Fibroblast of the aortic adventitia (primary cell): Measurements from ENCODE around the gene KIF16B. TPM values are rescaled to one million over a fixed set of nuclear protein-coding genes. Genes with fewer than 3 reads are reported as not detected.
"Not testable (repeated sequence)": the region's sequence is repeated elsewhere in the genome, so short reads cannot be mapped to it uniquely, and the experiment has no call there.

Experiments
- DNase-seq: peaks from one replicate; pipeline ENCODE4 v3.0.0-alpha.2; 2010; ENCODE audit warnings: low read depth
- H3K4me3 ChIP-seq: 2 replicates; pipeline ENCODE4 v1.5.1; 2011; ENCODE audit warnings: low read depth, mild to moderate bottlenecking, control low read depth, low read length, moderate library complexity
- total RNA-seq: library from RNA; depleted of rRNA; stranded (reverse); fragments of >200 nt; gene quantifications from 2 replicates; pipeline ENCODE4 v1.2.3, GENCODE V29; 2012; ENCODE audit warnings: low replicate concordance
- TF ChIP-seq, protein P1 (sequence below): IDR thresholded peaks from 2 replicates; pipeline ENCODE4 v1.5.1; 2011; ENCODE audit warnings: mild to moderate bottlenecking, low read length, control low read depth, inconsistent platforms; ENCODE audit not compliant: insufficient read depth

Gene KIF16B
- total RNA-seq, 1 donor = 14.5 TPM

DNA sequence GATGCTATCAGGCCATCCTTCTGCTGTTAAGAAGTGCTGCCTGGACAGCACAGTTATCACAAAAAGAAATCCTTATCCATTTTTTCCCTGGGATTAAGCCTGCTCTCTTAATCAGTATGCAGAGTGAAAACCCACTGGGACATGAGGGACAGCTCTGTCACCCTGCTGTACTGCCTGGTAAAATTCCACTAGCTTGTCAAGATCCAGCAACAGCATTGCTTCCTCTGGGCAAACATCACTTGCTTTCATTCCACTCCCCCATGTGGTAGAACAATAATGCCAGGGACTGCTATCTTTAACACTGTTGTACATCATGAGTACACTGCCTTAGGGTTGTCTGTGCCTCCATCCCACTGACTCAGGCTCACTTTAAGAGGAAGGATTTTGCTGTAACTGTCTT is 331.3 kb downstream of the KIF16B start:
- H3K4me3 ChIP-seq = no peak overlapping the region
- no peak for DNase-seq
- TF ChIP-seq, protein P1, sequence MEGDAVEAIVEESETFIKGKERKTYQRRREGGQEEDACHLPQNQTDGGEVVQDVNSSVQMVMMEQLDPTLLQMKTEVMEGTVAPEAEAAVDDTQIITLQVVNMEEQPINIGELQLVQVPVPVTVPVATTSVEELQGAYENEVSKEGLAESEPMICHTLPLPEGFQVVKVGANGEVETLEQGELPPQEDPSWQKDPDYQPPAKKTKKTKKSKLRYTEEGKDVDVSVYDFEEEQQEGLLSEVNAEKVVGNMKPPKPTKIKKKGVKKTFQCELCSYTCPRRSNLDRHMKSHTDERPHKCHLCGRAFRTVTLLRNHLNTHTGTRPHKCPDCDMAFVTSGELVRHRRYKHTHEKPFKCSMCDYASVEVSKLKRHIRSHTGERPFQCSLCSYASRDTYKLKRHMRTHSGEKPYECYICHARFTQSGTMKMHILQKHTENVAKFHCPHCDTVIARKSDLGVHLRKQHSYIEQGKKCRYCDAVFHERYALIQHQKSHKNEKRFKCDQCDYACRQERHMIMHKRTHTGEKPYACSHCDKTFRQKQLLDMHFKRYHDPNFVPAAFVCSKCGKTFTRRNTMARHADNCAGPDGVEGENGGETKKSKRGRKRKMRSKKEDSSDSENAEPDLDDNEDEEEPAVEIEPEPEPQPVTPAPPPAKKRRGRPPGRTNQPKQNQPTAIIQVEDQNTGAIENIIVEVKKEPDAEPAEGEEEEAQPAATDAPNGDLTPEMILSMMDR = no peak

DNA sequence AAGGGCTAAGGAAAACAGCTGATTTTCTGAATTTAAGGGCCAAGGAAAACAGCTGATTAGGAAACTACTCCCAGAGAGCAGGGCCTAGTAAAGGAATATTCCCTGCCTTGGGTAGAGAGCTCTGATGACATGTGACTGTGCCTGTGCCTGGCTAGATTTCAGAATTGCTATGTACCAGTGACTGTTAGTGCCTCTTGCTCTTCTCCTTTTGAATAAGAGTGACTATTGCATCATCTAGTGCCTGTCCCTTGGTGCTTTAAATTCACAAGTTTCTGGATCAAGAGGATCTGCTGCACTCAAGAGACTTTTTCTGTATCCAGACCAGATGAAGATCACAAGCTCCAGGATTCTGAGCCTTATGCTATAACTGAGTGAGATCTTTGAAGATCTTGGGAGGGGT is 332.9 kb downstream of the KIF16B start:
- DNase-seq = no peak
- TF ChIP-seq, protein P1 = no peak
- H3K4me3 ChIP-seq = no peak overlapping the region

DNA sequence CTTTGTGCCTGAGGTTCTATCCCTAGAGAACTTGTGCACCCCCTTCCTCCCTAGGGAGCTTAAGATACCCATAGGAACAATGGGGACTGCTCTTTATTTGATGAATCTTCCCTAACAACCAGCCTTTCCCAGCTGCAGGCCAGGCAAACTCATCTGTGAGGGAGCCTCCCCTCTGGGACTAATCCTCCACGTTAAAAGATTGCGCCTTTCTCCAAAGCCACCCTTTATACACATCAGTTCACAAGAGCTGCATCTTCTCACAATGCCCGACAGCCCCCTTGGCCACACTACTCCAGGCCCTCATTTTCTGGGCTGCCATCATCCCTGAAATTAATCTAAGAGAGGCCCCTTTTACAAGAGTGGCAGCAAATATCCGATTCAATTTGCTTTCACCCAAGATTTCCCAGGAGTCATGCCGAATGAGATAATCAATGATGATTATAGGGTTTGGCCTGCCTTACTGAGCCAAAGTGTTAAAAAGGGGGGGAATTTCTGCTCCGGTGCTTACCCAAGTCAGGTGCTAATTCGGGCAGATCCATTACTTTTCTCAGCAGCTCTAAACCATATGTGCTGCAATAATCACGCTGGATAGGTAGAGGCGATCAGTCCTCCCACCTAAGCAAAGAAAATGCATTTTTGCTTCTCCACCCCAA is 336.5 kb downstream of the KIF16B start:
- TF ChIP-seq, protein P1 = no peak
- no peak overlapping the region for H3K4me3 ChIP-seq
- no peak for DNase-seq

DNA sequence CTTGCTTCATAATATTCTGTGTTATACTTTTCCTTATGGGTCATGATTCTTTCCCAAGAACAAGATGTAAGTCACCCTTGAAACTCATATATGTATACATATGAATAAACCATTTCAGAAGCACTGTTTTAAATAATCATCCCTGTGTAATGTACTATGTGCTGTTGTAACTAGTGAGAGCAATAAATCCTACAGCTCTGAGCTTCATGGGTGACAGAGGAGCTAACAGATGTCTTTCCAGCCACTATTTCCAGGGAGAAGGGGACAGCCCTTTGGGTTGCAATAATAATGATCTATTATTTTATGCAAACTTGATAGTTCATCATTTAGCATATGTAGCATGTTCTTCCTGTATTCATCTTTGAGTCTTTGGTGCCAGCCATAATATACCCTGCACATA is 342.8 kb downstream of the KIF16B start:
- no peak overlapping the region for H3K4me3 ChIP-seq
- DNase-seq = no peak
- TF ChIP-seq, protein P1 = no peak

DNA sequence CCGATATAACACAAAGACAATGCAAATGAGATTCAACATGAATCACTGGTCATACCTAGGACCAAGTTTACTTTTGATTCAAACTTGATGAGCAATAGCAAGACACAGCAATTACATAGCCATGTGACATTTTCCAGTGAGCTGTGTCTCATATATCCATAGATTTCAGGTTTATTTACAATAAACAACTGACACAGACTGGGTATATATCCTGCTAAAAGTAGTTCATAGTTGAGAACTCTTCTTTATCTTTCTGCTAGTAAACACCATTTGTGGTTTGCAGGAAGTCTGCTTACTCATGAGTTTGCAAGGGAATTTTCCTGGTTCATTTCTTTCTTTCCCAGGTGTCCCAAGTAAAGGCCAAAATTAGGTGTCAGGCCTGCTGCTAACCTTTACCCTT is 343.4 kb downstream of the KIF16B start:
- no peak overlapping the region for H3K4me3 ChIP-seq
- no peak for DNase-seq
- TF ChIP-seq, protein P1 = no peak

DNA sequence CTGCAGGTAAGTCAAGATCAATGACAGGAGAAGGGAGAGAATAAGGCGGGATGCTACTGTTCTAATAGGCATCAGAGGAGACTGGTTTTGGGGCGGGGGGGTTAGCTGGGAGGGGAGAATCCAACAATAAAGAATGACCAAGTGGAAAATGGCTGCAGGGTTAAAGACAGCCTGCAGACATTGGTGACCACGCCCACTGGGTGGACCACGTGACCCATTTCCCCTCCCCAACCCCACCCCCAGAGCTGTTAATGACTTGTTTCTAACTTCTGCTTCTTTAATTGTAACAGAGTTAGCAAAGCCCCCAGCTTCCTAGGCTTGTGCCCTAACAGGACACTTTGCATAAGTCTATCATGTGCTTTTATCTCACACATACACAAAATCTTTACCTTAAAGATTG is 344.5 kb downstream of the KIF16B start:
- no peak overlapping the region for H3K4me3 ChIP-seq
- no peak for DNase-seq

DNA sequence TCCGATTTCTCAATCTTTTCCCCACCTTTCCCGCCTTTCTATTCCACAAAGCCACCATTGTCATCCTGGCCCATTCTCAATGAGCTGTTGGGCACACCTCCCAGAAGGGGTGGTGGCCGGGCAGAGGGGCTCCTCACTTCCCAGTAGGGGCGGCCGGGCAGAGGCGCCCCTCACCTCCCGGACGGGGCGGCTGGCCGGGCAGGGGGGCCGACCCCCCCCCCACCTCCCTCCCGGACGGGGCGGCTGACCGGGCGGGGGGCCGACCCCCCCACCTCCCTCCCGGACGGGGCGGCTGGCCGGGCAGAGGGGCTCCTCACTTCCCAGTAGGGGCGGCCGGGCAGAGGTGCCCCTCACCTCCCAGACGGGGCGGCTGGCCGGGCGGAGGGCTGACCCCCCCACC is 346.3 kb downstream of the KIF16B start:
- not testable (repeated sequence) for DNase-seq, H3K4me3 ChIP-seq

More for the DNA sequence above, 344.5 kb downstream of the KIF16B start:
- TF ChIP-seq, protein P1 = no peak
